B cell (primary cell): ENCODE data around the gene ARID4A. TPM values are rescaled to one million over a fixed set of nuclear protein-coding genes. Genes with fewer than 3 reads are reported as not detected.

Experiments
- ATAC-seq: fragments of 200-7000 bp; cut with Tn5 transposase; one replicate; pipeline ENCODE4 v1.10.0; 2021; ENCODE audit warnings: low read depth, mild to moderate bottlenecking, moderate number of reproducible peaks, moderate library complexity
- CTCF ChIA-PET: fragments of 350-600 bp; sonication (Branson Sonifier 250); formaldehyde crosslinking; loops from one replicate; lab custom pipeline; 2021; ENCODE audit warnings: antibody characterized with exemption, inconsistent platforms; lab: Charles Lee
- POLR2A ChIA-PET: fragments of 350-600 bp; sonication (Branson Sonifier 250); formaldehyde crosslinking; loops from one replicate; lab custom pipeline; 2021; ENCODE audit warnings: antibody characterized with exemption; lab: Charles Lee
- DNase-seq: peaks from one replicate; pipeline ENCODE4 v3.0.0; 2013
- H2AFZ ChIP-seq: 2 replicates; pipeline ENCODE4 v1.6.1; 2012; ENCODE audit warnings: mild to moderate bottlenecking, low read depth, low read length; ENCODE audit not compliant: insufficient read depth, poor library complexity, severe bottlenecking
- H3K27ac ChIP-seq, 2 donors: 1 replicate in 1 of 2; 2 replicates in 1 of 2; pipeline ENCODE4 v1.5.1; 2012 to 2013; ENCODE audit warnings: low read length in 2 of 2, mild to moderate bottlenecking in 2 of 2, moderate library complexity in 1 of 2
- H3K27me3 ChIP-seq, 4 experiments: fragments of 200-600 bp in 1 of 4; sonication (generic) in 1 of 4; replicated peaks in 1 of 4; 1 replicate in 2 of 4; 2 replicates in 2 of 4; pipeline versions ENCODE4 v1.6.1 to v1.7.0; 2013 to 2016; ENCODE audit warnings: low read length in 3 of 4, mild to moderate bottlenecking in 2 of 4, mixed read lengths in 1 of 4, moderate library complexity in 1 of 4; ENCODE audit not compliant: insufficient read depth in 4 of 4, control insufficient read depth in 3 of 4; ENCODE audit errors: control extremely low read depth in 1 of 4
- H3K36me3 ChIP-seq, 2 experiments: replicated peaks in 1 of 2; 1 replicate in 1 of 2; 2 replicates in 1 of 2; pipeline versions ENCODE4 v1.6.1 to v1.7.1; 2013; ENCODE audit warnings: low read length in 1 of 2; ENCODE audit not compliant: insufficient read depth in 2 of 2, control insufficient read depth in 1 of 2; ENCODE audit errors: control extremely low read depth in 1 of 2, extremely low read depth in 1 of 2
- H3K4me1 ChIP-seq, 2 donors: fragments of 200-600 bp in 1 of 2; sonication (generic) in 1 of 2; 1 replicate in 1 of 2; 2 replicates in 1 of 2; pipeline versions ENCODE4 v1.5.1 to v1.6.1; 2013 to 2017; ENCODE audit warnings: low read length in 2 of 2; ENCODE audit not compliant: control insufficient read depth in 2 of 2, insufficient read depth in 2 of 2
- H3K4me2 ChIP-seq: replicated peaks from 2 replicates; pipeline ENCODE3; 2012; ENCODE audit warnings: mild to moderate bottlenecking, low read depth, low read length; ENCODE audit not compliant: poor library complexity, severe bottlenecking
- H3K4me3 ChIP-seq, 5 experiments: fragments of 200-600 bp in 1 of 5; sonication (generic) in 1 of 5; 1 replicate in 3 of 5; 2 replicates in 2 of 5; pipeline versions ENCODE4 v1.5.1 to v1.7.0; 2011 to 2016; ENCODE audit warnings: low read length in 4 of 5, mild to moderate bottlenecking in 4 of 5, low read depth in 2 of 5, control low read depth in 1 of 5, moderate library complexity in 1 of 5; ENCODE audit not compliant: insufficient read depth in 1 of 5; ENCODE audit errors: control extremely low read depth in 1 of 5, extremely low read depth in 1 of 5
- H3K79me2 ChIP-seq: fragments of 200-600 bp; sonication (generic); one replicate; pipeline ENCODE4 v1.6.0; 2016; ENCODE audit warnings: low read length; ENCODE audit not compliant: control insufficient read depth, insufficient read depth
- H3K9ac ChIP-seq: fragments of 200-600 bp; sonication (generic); 2 replicates; pipeline ENCODE4 v1.6.1; 2017; ENCODE audit warnings: mild to moderate bottlenecking, low read length, moderate library complexity
- H3K9me3 ChIP-seq, 3 donors: one replicate each; pipeline versions ENCODE4 v1.6.1 to v1.7.1; 2013; ENCODE audit warnings: low read length in 2 of 3; ENCODE audit not compliant: control insufficient read depth in 2 of 3, insufficient read depth in 1 of 3; ENCODE audit errors: control extremely low read depth in 1 of 3
- H4K20me1 ChIP-seq: 2 replicates; pipeline ENCODE4 v1.6.0; 2012; ENCODE audit warnings: mild to moderate bottlenecking, low read length; ENCODE audit not compliant: insufficient read depth, control insufficient read depth, poor library complexity, severe bottlenecking
- H3K27ac Mint-ChIP-seq: one replicate; pipeline ENCODE4 v1.8.0; 2021; ENCODE audit warnings: mixed read lengths
- H3K27me3 Mint-ChIP-seq: one replicate; pipeline ENCODE4 v1.8.0; 2021; ENCODE audit warnings: mixed read lengths
- H3K4me1 Mint-ChIP-seq: one replicate; pipeline ENCODE4 v1.8.0; 2021; ENCODE audit warnings: mixed read lengths
- H3K4me3 Mint-ChIP-seq: one replicate; pipeline ENCODE4 v1.8.0; 2021; ENCODE audit warnings: mixed read lengths
- H3K9me3 Mint-ChIP-seq: one replicate; pipeline ENCODE4 v1.8.0; 2022; ENCODE audit warnings: mixed read lengths; ENCODE audit not compliant: insufficient read depth
- EZH2 ChIP-seq: IDR thresholded peaks from 2 replicates; pipeline ENCODE4 v1.6.1; 2012; ENCODE audit warnings: borderline replicate concordance, low read depth, mild to moderate bottlenecking, moderate library complexity, low read length; ENCODE audit not compliant: insufficient read depth, poor library complexity, severe bottlenecking
- WGBS: methylation state at CpG from one replicate; pipeline ENCODE4 v1.1.5; 2013; ENCODE audit warnings: missing lambda C conversion rate; ENCODE audit not compliant: insufficient coverage; 5-methylcytosine and 5-hydroxymethylcytosine counted together
- intact Hi-C: fragments of 100-400 bp; cut with micrococcal nuclease; formaldehyde crosslinking; loops from one replicate; pipeline ENCODE4 v1.10.0; 2022
- polyA plus RNA-seq: library from polyadenylated mRNA; depleted of rRNA; stranded (reverse); fragments of >200 nt; gene quantifications from 2 replicates; pipeline ENCODE4 v1.2.3, GENCODE V29; 2012
- total RNA-seq, 2 donors: library from RNA; stranded (reverse); fragments of 120-200 nt in 1 of 2; gene quantifications; 1 replicate in 1 of 2; 2 replicates in 1 of 2; pipeline versions ENCODE4 v1.2.3 to v1.2.4, GENCODE V29; 2013 to 2022
- TF ChIP-seq, protein P1 (sequence below): fragments of 200-600 bp; IDR thresholded peaks from one replicate; pipeline ENCODE4 v1.8.0; 2022; ENCODE audit warnings: antibody characterized with exemption, mild to moderate bottlenecking

Gene ARID4A
- total and polyA plus RNA-seq, 2 donors (not counting 1 experiment from before 2014, with no cell fraction given) = 9.4 to 87.0 TPM

DNA sequence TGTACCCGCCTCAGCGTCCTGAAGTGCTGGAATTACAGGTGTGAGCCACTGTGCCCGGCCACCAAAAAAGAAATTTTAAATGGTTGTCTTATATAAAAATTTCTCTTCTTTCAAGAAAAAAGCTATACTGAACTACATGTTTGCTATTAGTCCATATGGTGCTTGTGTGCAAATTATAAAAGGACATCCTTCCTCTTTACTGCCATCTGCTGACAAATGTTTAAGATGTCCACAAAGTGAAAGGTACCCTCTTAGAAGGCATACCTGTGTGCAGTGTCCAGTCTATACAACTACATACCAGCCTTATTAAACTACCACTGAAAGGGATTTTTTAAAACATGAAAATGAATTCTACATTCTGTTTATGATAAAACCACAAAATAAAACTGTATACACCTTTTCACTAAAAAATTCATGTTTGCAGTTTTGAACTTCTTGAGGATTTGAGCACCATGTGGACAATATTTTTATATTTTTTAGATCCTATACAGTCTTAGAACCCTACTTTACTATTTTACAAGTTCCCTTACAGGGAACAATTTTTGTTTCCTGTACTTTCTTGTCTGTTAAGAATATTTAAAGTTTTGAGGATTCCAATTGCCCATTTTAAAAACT lies 64.5 kb downstream of the ARID4A start:
- ChIA-PET POLR2A (no interaction called here), CTCF (interaction anchor here (1.4 to 1.7 kb wide), 2 partner anchors 11 to 65 kb away, joined by 4 read pairs; partner anchors contain the start of gene ARID4A)
- Histone ChIP-seq H3K4me2 (no peak overlapping the region), H3K9ac (no peak overlapping the region), H3K27ac (no peak overlapping the region), H4K20me1 (no peaks in the 10 kb centered on the region), H3K27me3 (no peaks in the 10 kb centered on the region), H3K9me3 (no peaks in the 10 kb centered on the region), H3K4me1 (no peaks in the 10 kb centered on the region), H2AFZ (no peak overlapping the region), H3K4me3 (no peak overlapping the region), H3K79me2 (no peaks in the 10 kb centered on the region), H3K36me3 (peaks cover 19 to 50% of the 10 kb centered on the region in 2 experiments)
- Mint-ChIP-seq H3K4me3 (no peak overlapping the region), H3K4me1 (no peaks in the 10 kb centered on the region), H3K27me3 (no peaks in the 10 kb centered on the region), H3K27ac (no peak overlapping the region), H3K9me3 (no peaks in the 10 kb centered on the region)
- ATAC-seq (peak; percentile 33), DNase-seq (peak; percentile 35)
- no CpG with 5 or more reads among the region's 3 CpGs for WGBS
- intact Hi-C loops = loop anchor here (2.0 kb wide), 1 partner anchor 254 kb away; no protein-coding TSS in a partner anchor
- TF ChIP-seq EZH2 = no peak
- TF ChIP-seq, protein P1, sequence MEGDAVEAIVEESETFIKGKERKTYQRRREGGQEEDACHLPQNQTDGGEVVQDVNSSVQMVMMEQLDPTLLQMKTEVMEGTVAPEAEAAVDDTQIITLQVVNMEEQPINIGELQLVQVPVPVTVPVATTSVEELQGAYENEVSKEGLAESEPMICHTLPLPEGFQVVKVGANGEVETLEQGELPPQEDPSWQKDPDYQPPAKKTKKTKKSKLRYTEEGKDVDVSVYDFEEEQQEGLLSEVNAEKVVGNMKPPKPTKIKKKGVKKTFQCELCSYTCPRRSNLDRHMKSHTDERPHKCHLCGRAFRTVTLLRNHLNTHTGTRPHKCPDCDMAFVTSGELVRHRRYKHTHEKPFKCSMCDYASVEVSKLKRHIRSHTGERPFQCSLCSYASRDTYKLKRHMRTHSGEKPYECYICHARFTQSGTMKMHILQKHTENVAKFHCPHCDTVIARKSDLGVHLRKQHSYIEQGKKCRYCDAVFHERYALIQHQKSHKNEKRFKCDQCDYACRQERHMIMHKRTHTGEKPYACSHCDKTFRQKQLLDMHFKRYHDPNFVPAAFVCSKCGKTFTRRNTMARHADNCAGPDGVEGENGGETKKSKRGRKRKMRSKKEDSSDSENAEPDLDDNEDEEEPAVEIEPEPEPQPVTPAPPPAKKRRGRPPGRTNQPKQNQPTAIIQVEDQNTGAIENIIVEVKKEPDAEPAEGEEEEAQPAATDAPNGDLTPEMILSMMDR = peak; percentile 37

DNA sequence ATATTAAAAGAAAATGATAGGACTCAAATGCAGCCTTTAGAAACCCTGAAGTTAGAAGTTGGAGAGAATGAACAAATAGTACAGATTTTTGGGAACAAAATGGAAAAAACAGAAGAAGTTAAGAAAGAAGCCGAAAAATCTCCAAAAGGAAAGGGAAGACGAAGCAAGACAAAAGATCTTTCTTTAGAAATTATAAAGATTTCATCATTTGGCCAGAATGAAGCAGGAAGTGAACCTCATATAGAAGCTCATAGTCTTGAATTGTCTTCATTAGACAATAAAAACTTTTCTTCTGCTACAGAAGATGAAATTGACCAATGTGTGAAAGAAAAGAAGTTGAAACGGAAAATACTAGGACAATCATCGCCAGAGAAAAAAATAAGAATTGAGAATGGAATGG lies 66.0 kb downstream of the ARID4A start:
- Histone ChIP-seq H3K36me3 (peaks cover 16 to 54% of the 10 kb centered on the region in 2 experiments), H3K27ac (no peak overlapping the region)

More for the DNA sequence above, 66.0 kb downstream of the ARID4A start:
- H3K4me1 Mint-ChIP-seq = no peaks in the 10 kb centered on the region
- H3K27me3 ChIP-seq = no peaks in the 10 kb centered on the region
- no peaks in the 10 kb centered on the region for H3K79me2 ChIP-seq
- H2AFZ ChIP-seq = no peak overlapping the region
- H3K27me3 Mint-ChIP-seq = no peaks in the 10 kb centered on the region
- H3K27ac Mint-ChIP-seq = no peak overlapping the region
- no peaks in the 10 kb centered on the region for H3K9me3 ChIP-seq
- no peak overlapping the region for H3K9ac ChIP-seq
- ATAC-seq (no peak), DNase-seq (no peak)
- H3K4me3 Mint-ChIP-seq = no peak overlapping the region
- H3K9me3 Mint-ChIP-seq = no peaks in the 10 kb centered on the region
- no peak overlapping the region for H3K4me2 ChIP-seq
- intact Hi-C loops = no loop called here
- POLR2A ChIA-PET = no interaction called here
- WGBS = 100% methylated on average over 2 of the region's 4 CpGs
- CTCF ChIA-PET = interaction anchor here (1.2 to 1.7 kb wide), 2 partner anchors 13 to 32 kb away, joined by 4 to 6 read pairs; partner anchors contain the start of gene TOMM20L
- H3K4me3 ChIP-seq = no peak overlapping the region
- TF ChIP-seq, protein P1 = no peak
- no peak for TF ChIP-seq EZH2
- no peaks in the 10 kb centered on the region for H3K4me1 ChIP-seq
- H4K20me1 ChIP-seq = no peaks in the 10 kb centered on the region
